GM23338 (cell line): ENCODE data around the gene GPRC5C.

ENCODE experiments used
- CREB1 ChIP-seq: fragments of 250-450 bp; sonication (Bioruptor Pico); IDR thresholded peaks from 2 replicates; pipeline ENCODE4 v1.5.0; 2020; ENCODE audit warnings: low read depth, mild to moderate bottlenecking, moderate library complexity
- CTCF ChIP-seq, 2 experiments: fragments of 200-600 bp in 1 of 2; sonication (generic) in 1 of 2; conservative IDR thresholded peaks; 2 replicates each; pipeline versions ENCODE4 v1.5.1 to v1.6.1; 2016 to 2017; ENCODE audit warnings: antibody characterized with exemption in 2 of 2, low read depth in 2 of 2, mild to moderate bottlenecking in 2 of 2, moderate library complexity in 1 of 2
- EZH2 ChIP-seq: fragments of 200-600 bp; sonication (generic); IDR thresholded peaks from one replicate; pipeline ENCODE4 v1.8.0; 2017; ENCODE audit warnings: antibody characterized with exemption, mild to moderate bottlenecking, low read depth; ENCODE audit not compliant: unreplicated experiment
- EZH2phosphoT487 ChIP-seq: fragments of 200-600 bp; sonication (generic); IDR thresholded peaks from one replicate; pipeline ENCODE4 v1.8.1; 2018; ENCODE audit warnings: antibody characterized with exemption; ENCODE audit not compliant: unreplicated experiment
- NANOG ChIP-seq: IDR thresholded peaks from 2 replicates; pipeline ENCODE4 v1.6.1; 2016; ENCODE audit warnings: antibody characterized with exemption, borderline replicate concordance
- REST ChIP-seq: IDR thresholded peaks from one replicate; pipeline ENCODE4 v1.6.1; 2018; ENCODE audit warnings: antibody characterized with exemption; ENCODE audit not compliant: unreplicated experiment
- ZNF114 ChIP-seq: fragments of 250-450 bp; sonication (Bioruptor Pico); IDR thresholded peaks from 2 replicates; pipeline ENCODE4 v1.5.0; 2020; ENCODE audit warnings: mild to moderate bottlenecking, moderate library complexity

GRCh38 chr17:74449773-74450172 lies 17.9 kb downstream of the GPRC5C start:
- TF ChIP-seq CTCF (conservative IDR thresholded peaks at IDR 0.05; ENCODE audit: low read depth in 2 of 2), result no peak
- TF ChIP-seq REST, result no peak
- no peak for TF ChIP-seq CREB1 (CRISPR knock-in tag)
- TF ChIP-seq ZNF114 (CRISPR knock-in tag), result no peak
- no peak for TF ChIP-seq EZH2
- no peak for TF ChIP-seq NANOG
- no peak for TF ChIP-seq EZH2phosphoT487
